T47D (cell line): ENCODE data around the gene CPNE5.

Experiments
- DNase-seq, 2 experiments: peaks; one replicate each; pipeline versions ENCODE4 v3.0.0 to v3.0.0-alpha.2; 2011 to 2012; ENCODE audit warnings: low read depth in 1 of 2, low spot score in 1 of 2
- JUND ChIP-seq: IDR thresholded peaks from 2 replicates; pipeline ENCODE4 v1.6.1; 2012; ENCODE audit warnings: low read depth
- in situ Hi-C: cut with HindIII; loops from 2 replicates; pipeline ENCODE4 v1.10.0; 2016; ENCODE audit warnings: low sequenced_read_pairs, low pct_unique_long_range_greater_than_20kb

CPNE5 gene

GRCh38 chr6:36825452-36825851 is 13.8 kb downstream of the CPNE5 start:
- DNase-seq = no peak
- TF ChIP-seq JUND = no peak
- in situ Hi-C loops = no loop called here

GRCh38 chr6:36824253-36824652 is 15.0 kb downstream of the CPNE5 start:
- in situ Hi-C loops = no loop called here
- peak in 1 of 2 experiments; percentile 42 for DNase-seq
- TF ChIP-seq JUND = no peak

GRCh38 chr6:36823421-36824096 is 15.7 kb downstream of the CPNE5 start:
- DNase-seq = no peak
- in situ Hi-C loops = no loop called here
- TF ChIP-seq JUND = no peak

GRCh38 chr6:36822506-36823269 is 16.6 kb downstream of the CPNE5 start:
- in situ Hi-C loops = no loop called here

GRCh38 chr6:36821581-36822335 is 17.5 kb downstream of the CPNE5 start:
- no peak for DNase-seq
- no peak for TF ChIP-seq JUND
- in situ Hi-C loops = no loop called here

More at GRCh38 chr6:36822506-36823269, 16.6 kb downstream of the CPNE5 start:
- no peak for TF ChIP-seq JUND
- DNase-seq = no peak

- peak in 1 of 2 experiments; percentile 25 for DNase-seq
- TF ChIP-seq JUND = no peak
- in situ Hi-C loops = no loop called here
Observed at GRCh38 chr6:36820700-36821580, 18.3 kb downstream of the CPNE5 start.

GRCh38 chr6:36818756-36819155 is 20.5 kb downstream of the CPNE5 start:
- DNase-seq = no peak
- TF ChIP-seq JUND = no peak
- in situ Hi-C loops = no loop called here

- DNase-seq = no peak
- TF ChIP-seq JUND = no peak
- in situ Hi-C loops = no loop called here
Observed at GRCh38 chr6:36817847-36818246, 21.4 kb downstream of the CPNE5 start.

GRCh38 chr6:36817176-36817817 is 21.9 kb downstream of the CPNE5 start:
- no peak for TF ChIP-seq JUND
- no peak for DNase-seq
- in situ Hi-C loops = no loop called here

GRCh38 chr6:36815962-36816735 is 23.1 kb downstream of the CPNE5 start:
- no peak for DNase-seq
- TF ChIP-seq JUND = no peak
- in situ Hi-C loops = no loop called here

GRCh38 chr6:36814249-36814648 is 25.0 kb downstream of the CPNE5 start:
- in situ Hi-C loops = no loop called here
- DNase-seq = no peak
- no peak for TF ChIP-seq JUND
